ENCODE data around the gene IRS1.

The IRS1 gene

DNA sequence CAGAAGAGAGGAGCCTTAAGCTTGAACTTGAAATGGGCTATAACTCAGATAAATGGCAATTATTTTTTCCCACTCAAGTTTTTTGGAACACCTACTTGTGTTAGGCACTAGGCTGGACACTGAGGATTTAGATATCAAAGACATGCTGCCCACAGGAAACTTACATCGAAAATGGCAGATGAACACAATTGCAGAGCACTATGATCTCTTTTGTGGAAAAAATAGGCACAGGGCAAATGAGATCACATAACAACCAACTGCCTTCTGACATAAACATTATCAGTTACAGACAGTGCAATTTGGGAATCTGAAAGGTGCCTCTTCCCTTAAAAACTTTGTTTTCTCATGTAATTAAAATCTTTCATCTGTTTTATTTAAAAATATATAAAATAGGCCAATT is 3.8 kb upstream of the IRS1 start:
- Histone ChIP-seq H3K9ac (ENCODE audit: insufficient read length, low read depth) (no peak overlapping the region), H3K9me3 (ENCODE audit: insufficient read depth, low read length) (no peaks in the 10 kb centered on the region), H3K36me3 (ENCODE audit: insufficient read depth, insufficient read length, low read length) (no peaks in the 10 kb centered on the region), H3K4me1 (ENCODE audit: insufficient read depth, insufficient read length) (no peaks in the 10 kb centered on the region), H3K4me3 (ENCODE audit: insufficient read length, low read depth) (no peak overlapping the region), H3K27me3 (ENCODE audit: insufficient read depth, insufficient read length) (no peaks in the 10 kb centered on the region)
- no peak for DNase-seq (ENCODE audit: low read depth, low spot score)
- no peak for TF ChIP-seq YY1 (IDR thresholded peaks at IDR 0.05; ENCODE audit: insufficient read depth, insufficient read length)

DNA sequence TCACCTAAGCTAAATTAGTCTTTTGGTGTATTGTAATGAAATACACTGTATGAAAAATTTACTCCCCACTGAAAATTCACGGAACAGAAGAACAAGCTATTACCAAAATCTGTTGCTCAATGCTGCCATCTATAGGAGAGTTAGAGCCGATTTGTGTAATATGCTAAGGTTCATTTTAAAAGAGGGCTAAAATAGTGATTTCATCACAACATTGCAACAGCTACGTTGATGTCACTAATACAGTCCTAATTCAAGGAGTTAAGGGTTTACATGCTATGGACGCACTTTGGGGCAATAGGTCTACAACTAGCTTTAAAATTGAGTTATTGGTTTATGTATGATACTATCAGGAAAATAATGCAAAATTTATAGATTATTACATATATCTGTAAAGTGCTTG is 3.0 kb upstream of the IRS1 start:
- no peak overlapping the region for H3K9ac ChIP-seq (ENCODE audit: insufficient read length, low read depth)
- no peaks in the 10 kb centered on the region for H3K27me3 ChIP-seq (ENCODE audit: insufficient read depth, insufficient read length)
- H3K36me3 ChIP-seq (ENCODE audit: insufficient read depth, insufficient read length, low read length) = peaks cover 8% of the 10 kb centered on the region
- no peak for DNase-seq (ENCODE audit: low read depth, low spot score)
- peaks cover 6% of the 10 kb centered on the region for H3K4me1 ChIP-seq (ENCODE audit: insufficient read depth, insufficient read length)
- no peak for TF ChIP-seq SUZ12 (IDR thresholded peaks at IDR 0.05; ENCODE audit: extremely low read depth, insufficient read depth, insufficient read length)
- no peak for TF ChIP-seq ZNF274 (IDR thresholded peaks at IDR 0.05; ENCODE audit: low read depth, low read length)
- TF ChIP-seq YY1 (IDR thresholded peaks at IDR 0.05; ENCODE audit: insufficient read depth, insufficient read length) = no peak
- no peak overlapping the region for H3K4me3 ChIP-seq (ENCODE audit: insufficient read length, low read depth)
- H3K9me3 ChIP-seq (ENCODE audit: insufficient read depth, low read length) = peaks cover 7% of the 10 kb centered on the region; the same call in 1 of the 2 replicates

DNA sequence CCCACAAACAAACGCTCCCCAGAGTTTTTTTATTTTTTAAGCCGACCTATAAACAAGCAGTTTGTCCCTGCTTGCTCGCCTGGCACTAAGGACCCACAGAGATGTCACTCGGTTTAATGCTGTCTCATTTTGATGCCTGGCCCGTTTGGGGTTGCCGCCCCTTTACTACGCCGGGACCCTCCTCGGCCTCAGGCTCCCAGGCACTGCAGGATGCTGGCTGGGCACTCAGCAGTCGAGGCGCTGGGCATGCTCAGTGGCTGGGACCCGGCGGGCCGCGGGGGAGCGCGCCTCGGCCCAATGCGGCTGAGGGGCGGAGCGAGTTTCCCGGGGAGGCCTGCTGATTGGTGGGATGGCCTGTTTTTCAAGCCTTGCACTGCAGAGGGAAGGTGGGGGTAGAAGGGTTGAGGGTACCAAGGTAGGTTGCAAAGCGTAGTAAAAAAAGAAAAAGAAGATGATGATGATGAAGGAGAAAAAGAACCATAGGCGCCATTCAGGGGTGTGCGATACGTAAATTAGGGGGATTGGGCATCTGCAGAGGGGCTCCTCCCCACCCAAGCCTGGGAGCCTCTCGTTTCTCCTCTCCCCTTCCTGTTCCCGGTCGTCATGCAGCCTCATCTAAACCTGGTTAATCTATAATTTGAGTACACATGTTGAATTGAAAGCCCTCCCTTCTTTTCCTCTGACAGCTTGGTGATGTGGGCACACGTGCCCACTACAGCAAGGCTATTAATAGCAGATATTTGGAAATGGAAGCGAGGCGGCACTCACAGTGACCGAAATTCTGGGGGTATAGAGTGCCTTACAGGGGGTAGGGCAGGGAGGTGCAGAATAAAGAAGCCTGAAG is 1.5 kb upstream of the IRS1 start:
- Histone ChIP-seq H3K27me3 (ENCODE audit: insufficient read depth, insufficient read length) (no peaks in the 10 kb centered on the region), H3K4me3 (ENCODE audit: insufficient read length, low read depth) (peak overlapping the region; percentile 72), H3K36me3 (ENCODE audit: insufficient read depth, insufficient read length, low read length) (peaks cover 22% of the 10 kb centered on the region), H3K4me1 (ENCODE audit: insufficient read depth, insufficient read length) (peaks cover 8% of the 10 kb centered on the region), H3K9me3 (ENCODE audit: insufficient read depth, low read length) (peaks cover 12% of the 10 kb centered on the region; the same call in 1 of the 2 replicates), H3K9ac (ENCODE audit: insufficient read length, low read depth) (peak overlapping the region; percentile 54)
- DNase-seq (ENCODE audit: low read depth, low spot score) = no peak
- TF ChIP-seq ZNF274 (IDR thresholded peaks at IDR 0.05; ENCODE audit: low read depth, low read length) (no peak), SUZ12 (IDR thresholded peaks at IDR 0.05; ENCODE audit: extremely low read depth, insufficient read depth, insufficient read length) (no peak)

DNA sequence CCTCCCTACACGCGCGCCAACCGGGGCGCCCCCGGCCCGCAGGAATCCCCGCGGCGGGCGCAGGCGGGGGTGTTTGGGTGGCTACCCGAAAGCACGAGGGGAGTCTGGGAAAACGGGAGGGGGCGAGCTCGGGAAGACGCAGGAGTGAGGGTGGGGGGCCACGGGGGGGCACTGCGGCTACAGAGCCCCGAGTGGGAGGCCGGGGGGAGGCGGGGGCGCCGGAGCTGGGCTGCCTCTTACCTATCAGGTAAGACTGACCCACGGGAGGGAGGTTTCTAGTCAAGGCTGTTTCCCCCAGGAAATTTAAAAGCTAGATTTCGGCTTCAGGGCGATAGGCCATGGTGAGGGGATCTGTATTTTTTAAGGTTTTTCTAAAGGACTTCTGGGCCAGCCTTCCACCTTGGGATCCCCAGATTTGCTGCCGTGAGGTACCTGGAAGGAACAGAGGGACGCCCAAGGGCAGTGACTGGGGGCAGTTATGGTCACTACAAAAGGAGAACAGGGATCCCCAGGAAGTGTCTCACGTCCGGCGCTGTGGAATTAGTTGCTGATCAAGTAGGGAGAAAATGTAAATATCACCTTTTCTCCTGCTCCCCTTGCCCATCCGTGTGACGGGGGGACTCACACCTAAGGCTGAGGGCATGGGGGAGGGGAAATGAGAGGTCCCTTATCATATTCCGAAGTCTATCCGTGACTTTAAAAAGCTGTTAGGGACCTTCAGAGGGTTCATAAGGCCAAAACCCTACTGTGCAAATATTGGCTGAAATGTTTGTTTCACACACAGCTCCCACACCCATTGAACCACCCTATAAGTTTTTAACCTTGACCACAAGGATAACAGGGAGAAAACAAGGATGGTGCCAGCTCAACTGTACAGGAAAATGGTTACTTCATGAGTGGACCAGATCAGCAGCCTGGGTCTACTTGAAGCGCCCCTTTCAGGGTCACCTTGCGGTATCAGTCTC is 638 bp upstream of the IRS1 start:
- H3K4me3 ChIP-seq (ENCODE audit: insufficient read length, low read depth) = peak overlapping the region; percentile 51
- no peak for DNase-seq (ENCODE audit: low read depth, low spot score)
- no peak for TF ChIP-seq ZNF274 (IDR thresholded peaks at IDR 0.05; ENCODE audit: low read depth, low read length)
- TF ChIP-seq SUZ12 (IDR thresholded peaks at IDR 0.05; ENCODE audit: extremely low read depth, insufficient read depth, insufficient read length) = no peak
- no peak for TF ChIP-seq YY1 (IDR thresholded peaks at IDR 0.05; ENCODE audit: insufficient read depth, insufficient read length)
- peaks cover 8% of the 10 kb centered on the region for H3K4me1 ChIP-seq (ENCODE audit: insufficient read depth, insufficient read length)
- H3K36me3 ChIP-seq (ENCODE audit: insufficient read depth, insufficient read length, low read length) = peaks cover 31% of the 10 kb centered on the region
- no peaks in the 10 kb centered on the region for H3K27me3 ChIP-seq (ENCODE audit: insufficient read depth, insufficient read length)
- H3K9ac ChIP-seq (ENCODE audit: insufficient read length, low read depth) = peak overlapping the region; percentile 43
- peaks cover 12% of the 10 kb centered on the region; the same call in 1 of the 2 replicates for H3K9me3 ChIP-seq (ENCODE audit: insufficient read depth, low read length)

DNA sequence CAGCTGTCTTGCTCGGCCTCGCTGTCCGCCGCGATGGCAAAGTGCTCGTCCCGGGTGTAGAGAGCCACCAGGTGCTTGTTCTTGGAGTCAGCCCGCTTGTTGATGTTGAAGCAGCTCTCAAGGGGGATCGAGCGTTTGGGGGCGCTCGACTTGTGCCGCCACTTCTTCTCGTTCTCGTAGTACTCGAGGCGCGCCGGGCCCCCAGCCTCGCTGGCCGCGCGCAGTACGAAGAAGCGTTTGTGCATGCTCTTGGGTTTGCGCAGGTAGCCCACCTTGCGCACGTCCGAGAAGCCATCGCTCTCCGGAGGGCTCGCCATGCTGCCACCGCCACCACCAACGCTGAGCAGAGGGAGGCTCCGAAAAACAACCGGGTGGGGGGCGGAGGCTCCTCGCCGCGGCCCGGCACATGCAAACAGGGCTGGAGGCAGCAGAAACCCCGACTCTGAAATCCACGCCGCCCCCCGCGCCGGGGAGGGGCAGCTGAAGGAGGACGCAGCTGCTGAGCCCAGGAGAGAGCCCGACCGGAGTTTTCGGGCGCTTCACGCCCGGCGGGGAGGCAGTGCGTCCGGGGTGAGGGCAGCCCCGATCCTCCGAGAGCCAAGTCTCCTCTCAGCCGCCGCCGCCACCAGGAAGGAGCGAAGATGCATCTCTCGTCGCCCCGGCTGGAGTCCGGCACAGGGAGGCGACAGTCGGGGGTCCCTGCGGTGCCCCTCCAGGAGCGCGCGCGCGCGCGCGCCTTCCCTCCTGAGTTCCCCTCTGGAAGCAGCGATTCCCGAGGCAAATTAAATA is 1.0 kb downstream of the IRS1 start:
- Histone ChIP-seq H3K9ac (ENCODE audit: insufficient read length, low read depth) (peak overlapping the region; percentile 92), H3K4me3 (ENCODE audit: insufficient read length, low read depth) (peak overlapping the region; percentile 72), H3K27me3 (ENCODE audit: insufficient read depth, insufficient read length) (no peaks in the 10 kb centered on the region), H3K36me3 (ENCODE audit: insufficient read depth, insufficient read length, low read length) (peaks cover 45% of the 10 kb centered on the region), H3K9me3 (ENCODE audit: insufficient read depth, low read length) (peaks cover 12% of the 10 kb centered on the region; the same call in 1 of the 2 replicates), H3K4me1 (ENCODE audit: insufficient read depth, insufficient read length) (peaks cover 8% of the 10 kb centered on the region)
- TF ChIP-seq ZNF274 (IDR thresholded peaks at IDR 0.05; ENCODE audit: low read depth, low read length) (no peak), YY1 (IDR thresholded peaks at IDR 0.05; ENCODE audit: insufficient read depth, insufficient read length) (no peak), SUZ12 (IDR thresholded peaks at IDR 0.05; ENCODE audit: extremely low read depth, insufficient read depth, insufficient read length) (no peak)
- DNase-seq (ENCODE audit: low read depth, low spot score) = no peak

DNA sequence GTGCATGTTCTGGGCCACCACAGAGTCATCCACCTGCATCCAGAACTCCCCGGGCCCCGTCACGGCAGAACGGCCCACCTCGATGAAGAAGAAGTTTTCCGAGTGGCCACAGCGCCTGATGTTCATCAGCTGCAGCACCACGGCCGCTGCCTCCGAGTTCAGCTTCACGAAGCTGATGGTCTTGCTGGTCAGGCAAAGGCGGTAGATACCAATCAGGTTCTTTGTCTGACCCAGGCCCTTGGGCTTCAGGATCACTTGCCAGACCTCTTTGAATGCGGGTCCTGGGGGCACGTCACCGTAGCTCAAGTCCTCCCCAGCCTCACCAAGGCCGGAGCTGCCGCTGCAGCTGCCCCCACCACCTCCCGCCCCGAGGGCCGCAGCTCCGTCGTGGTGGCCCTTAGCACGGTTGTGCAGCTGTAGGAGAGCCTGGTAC is 1.6 kb downstream of the IRS1 start:
- DNase-seq (ENCODE audit: low read depth, low spot score) = no peak
- Histone ChIP-seq H3K9me3 (ENCODE audit: insufficient read depth, low read length) (peaks cover 12% of the 10 kb centered on the region; the same call in 1 of the 2 replicates), H3K27me3 (ENCODE audit: insufficient read depth, insufficient read length) (no peaks in the 10 kb centered on the region), H3K36me3 (ENCODE audit: insufficient read depth, insufficient read length, low read length) (peaks cover 47% of the 10 kb centered on the region), H3K4me3 (ENCODE audit: insufficient read length, low read depth) (peak overlapping the region; percentile 72), H3K9ac (ENCODE audit: insufficient read length, low read depth) (peak overlapping the region; percentile 59), H3K4me1 (ENCODE audit: insufficient read depth, insufficient read length) (peaks cover 8% of the 10 kb centered on the region)
- TF ChIP-seq ZNF274 (IDR thresholded peaks at IDR 0.05; ENCODE audit: low read depth, low read length) (no peak), SUZ12 (IDR thresholded peaks at IDR 0.05; ENCODE audit: extremely low read depth, insufficient read depth, insufficient read length) (no peak), YY1 (IDR thresholded peaks at IDR 0.05; ENCODE audit: insufficient read depth, insufficient read length) (no peak)
